ENCODE data around the gene SLIT3. TPM values are rescaled to one million over a fixed set of nuclear protein-coding genes. Genes with fewer than 3 reads are reported as not detected.

SLIT3 gene
- total and polyA plus RNA-seq, 10 of the 15 experiments (the other 5 are each of a cell fraction or from before 2014, with no cell fraction given): 0.05 TPM; not detected in 9

DNA sequence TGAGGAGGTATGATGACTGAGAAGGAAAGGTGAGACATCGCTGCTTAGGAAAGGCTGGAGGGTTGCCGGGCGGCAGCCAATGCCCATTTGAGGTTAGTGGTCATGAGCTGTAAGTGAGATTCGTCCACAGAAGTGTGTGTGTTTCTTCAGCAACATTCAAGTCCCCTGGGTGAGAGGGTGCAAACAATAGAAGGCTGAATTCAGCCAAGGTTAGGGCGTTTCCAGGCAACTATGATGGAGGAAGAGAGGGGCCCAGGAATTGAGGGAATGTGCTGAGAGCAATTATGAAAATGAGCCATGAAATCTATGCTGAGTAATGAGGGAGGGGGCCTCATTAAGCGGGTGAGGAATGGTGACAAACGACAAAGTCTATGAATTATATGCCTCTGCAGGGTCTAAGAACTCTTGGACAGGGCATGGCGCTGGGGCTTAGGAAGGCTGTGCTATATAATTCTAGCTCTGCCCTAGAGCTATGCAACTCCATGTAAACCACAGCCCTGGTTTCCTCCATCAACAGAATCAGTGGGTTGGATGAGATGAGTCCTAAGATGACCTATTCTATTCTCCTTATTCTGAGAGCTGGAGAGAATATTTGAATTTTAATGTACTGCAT is 96.0 kb downstream of the SLIT3 start:
- in situ Hi-C loops (cut with MboI) (no loop called here), intact Hi-C loops (cut with micrococcal nuclease; ENCODE audit: unreplicated experiment) (no loop called here)
- Histone ChIP-seq H3K27ac (ENCODE audit: control insufficient read depth, insufficient read depth) (no peak overlapping the region), H3K4me3 (no peak overlapping the region), H2AFZ (ENCODE audit: control insufficient read depth, low read depth, low read length) (no peak overlapping the region), H3K9me3 (replicated peaks; ENCODE audit: control insufficient read depth, insufficient read depth, low read length) (no peaks in the 10 kb centered on the region), H3K36me3 (ENCODE audit: control insufficient read depth in 2 of 2, insufficient read depth in 2 of 2, low read length in 1 of 2) (no peaks in the 10 kb centered on the region), H4K20me1 (ENCODE audit: control insufficient read depth, insufficient read depth) (no peaks in the 10 kb centered on the region), H3K4me1 (ENCODE audit: control insufficient read depth, insufficient read depth, low read length) (no peaks in the 10 kb centered on the region), H3K79me2 (ENCODE audit: control insufficient read depth, insufficient read depth, low read length) (no peaks in the 10 kb centered on the region), H3K4me2 (ENCODE audit: control insufficient read depth, insufficient read depth) (no peak overlapping the region), H3K9ac (ENCODE audit: control insufficient read depth, insufficient read depth, low read length) (no peak overlapping the region), H3K27me3 (replicated peaks in 1 of 2; ENCODE audit: control insufficient read depth in 2 of 2, insufficient read depth in 2 of 2, low read length in 1 of 2) (no peaks in the 10 kb centered on the region)
- ATAC-seq (no peak), FAIRE-seq (no peak), DNase-seq (ENCODE audit: low read depth, low spot score) (no peak)
- CTCF ChIA-PET: no interaction called here
- SMC1A ChIA-PET (ENCODE audit: uncharacterized antibody, unreplicated experiment): no interaction called here
- POLR2A ChIA-PET: no interaction called here
- BruUV-seq (replicated peaks): no TSS peak
- WGBS (ENCODE audit: insufficient coverage, insufficient replicate concordance, low lambda C conversion rate, missing lambda C conversion rate): 36% methylated on average over 8 of the region's 8 CpGs
- no peak for TF ChIP-seq HDAC2 (IDR thresholded peaks at IDR 0.05)
- TF ChIP-seq MYC (IDR thresholded peaks at IDR 0.05; ENCODE audit: insufficient read depth, insufficient read length, insufficient replicate concordance, low read length, severe bottlenecking): no peak
- no peak for TF ChIP-seq RBBP5 (conservative IDR thresholded peaks at IDR 0.05)
- TF ChIP-seq, protein P1, sequence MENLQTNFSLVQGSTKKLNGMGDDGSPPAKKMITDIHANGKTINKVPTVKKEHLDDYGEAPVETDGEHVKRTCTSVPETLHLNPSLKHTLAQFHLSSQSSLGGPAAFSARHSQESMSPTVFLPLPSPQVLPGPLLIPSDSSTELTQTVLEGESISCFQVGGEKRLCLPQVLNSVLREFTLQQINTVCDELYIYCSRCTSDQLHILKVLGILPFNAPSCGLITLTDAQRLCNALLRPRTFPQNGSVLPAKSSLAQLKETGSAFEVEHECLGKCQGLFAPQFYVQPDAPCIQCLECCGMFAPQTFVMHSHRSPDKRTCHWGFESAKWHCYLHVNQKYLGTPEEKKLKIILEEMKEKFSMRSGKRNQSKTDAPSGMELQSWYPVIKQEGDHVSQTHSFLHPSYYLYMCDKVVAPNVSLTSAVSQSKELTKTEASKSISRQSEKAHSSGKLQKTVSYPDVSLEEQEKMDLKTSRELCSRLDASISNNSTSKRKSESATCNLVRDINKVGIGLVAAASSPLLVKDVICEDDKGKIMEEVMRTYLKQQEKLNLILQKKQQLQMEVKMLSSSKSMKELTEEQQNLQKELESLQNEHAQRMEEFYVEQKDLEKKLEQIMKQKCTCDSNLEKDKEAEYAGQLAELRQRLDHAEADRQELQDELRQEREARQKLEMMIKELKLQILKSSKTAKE (IDR thresholded peaks at IDR 0.05; ENCODE audit: low read depth, poor library complexity, severe bottlenecking): no peak
- TF ChIP-seq ZBED1 (IDR thresholded peaks at IDR 0.05; ENCODE audit: borderline replicate concordance): no peak
- TF ChIP-seq BRCA1 (IDR thresholded peaks at IDR 0.05; ENCODE audit: low read depth, low read length): no peak
- TF ChIP-seq NFIC (IDR thresholded peaks at IDR 0.05; ENCODE audit: low read depth, low read length): no peak
- TF ChIP-seq ZNF217 (IDR thresholded peaks at IDR 0.05): no peak
- no peak for TF ChIP-seq RAD51 (IDR thresholded peaks at IDR 0.05)
- TF ChIP-seq POLR2AphosphoS5 (IDR thresholded peaks at IDR 0.05; ENCODE audit: low read length): no peak
- no peak for TF ChIP-seq GATAD2B (conservative IDR thresholded peaks at IDR 0.05; ENCODE audit: low read depth)
- TF ChIP-seq HDAC6 (IDR thresholded peaks at IDR 0.05; ENCODE audit: unreplicated experiment): no peak
- TF ChIP-seq, protein P2, sequence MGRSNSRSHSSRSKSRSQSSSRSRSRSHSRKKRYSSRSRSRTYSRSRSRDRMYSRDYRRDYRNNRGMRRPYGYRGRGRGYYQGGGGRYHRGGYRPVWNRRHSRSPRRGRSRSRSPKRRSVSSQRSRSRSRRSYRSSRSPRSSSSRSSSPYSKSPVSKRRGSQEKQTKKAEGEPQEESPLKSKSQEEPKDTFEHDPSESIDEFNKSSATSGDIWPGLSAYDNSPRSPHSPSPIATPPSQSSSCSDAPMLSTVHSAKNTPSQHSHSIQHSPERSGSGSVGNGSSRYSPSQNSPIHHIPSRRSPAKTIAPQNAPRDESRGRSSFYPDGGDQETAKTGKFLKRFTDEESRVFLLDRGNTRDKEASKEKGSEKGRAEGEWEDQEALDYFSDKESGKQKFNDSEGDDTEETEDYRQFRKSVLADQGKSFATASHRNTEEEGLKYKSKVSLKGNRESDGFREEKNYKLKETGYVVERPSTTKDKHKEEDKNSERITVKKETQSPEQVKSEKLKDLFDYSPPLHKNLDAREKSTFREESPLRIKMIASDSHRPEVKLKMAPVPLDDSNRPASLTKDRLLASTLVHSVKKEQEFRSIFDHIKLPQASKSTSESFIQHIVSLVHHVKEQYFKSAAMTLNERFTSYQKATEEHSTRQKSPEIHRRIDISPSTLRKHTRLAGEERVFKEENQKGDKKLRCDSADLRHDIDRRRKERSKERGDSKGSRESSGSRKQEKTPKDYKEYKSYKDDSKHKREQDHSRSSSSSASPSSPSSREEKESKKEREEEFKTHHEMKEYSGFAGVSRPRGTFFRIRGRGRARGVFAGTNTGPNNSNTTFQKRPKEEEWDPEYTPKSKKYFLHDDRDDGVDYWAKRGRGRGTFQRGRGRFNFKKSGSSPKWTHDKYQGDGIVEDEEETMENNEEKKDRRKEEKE (IDR thresholded peaks at IDR 0.05): no peak
- no peak for TF ChIP-seq ASH2L (IDR thresholded peaks at IDR 0.05; ENCODE audit: borderline replicate concordance, low read depth)
- no peak for TF ChIP-seq CHD2 (IDR thresholded peaks at IDR 0.05; ENCODE audit: borderline replicate concordance, low read depth, low read length)
- TF ChIP-seq, protein P3, sequence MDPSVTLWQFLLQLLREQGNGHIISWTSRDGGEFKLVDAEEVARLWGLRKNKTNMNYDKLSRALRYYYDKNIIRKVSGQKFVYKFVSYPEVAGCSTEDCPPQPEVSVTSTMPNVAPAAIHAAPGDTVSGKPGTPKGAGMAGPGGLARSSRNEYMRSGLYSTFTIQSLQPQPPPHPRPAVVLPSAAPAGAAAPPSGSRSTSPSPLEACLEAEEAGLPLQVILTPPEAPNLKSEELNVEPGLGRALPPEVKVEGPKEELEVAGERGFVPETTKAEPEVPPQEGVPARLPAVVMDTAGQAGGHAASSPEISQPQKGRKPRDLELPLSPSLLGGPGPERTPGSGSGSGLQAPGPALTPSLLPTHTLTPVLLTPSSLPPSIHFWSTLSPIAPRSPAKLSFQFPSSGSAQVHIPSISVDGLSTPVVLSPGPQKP (IDR thresholded peaks at IDR 0.05; ENCODE audit: low read depth, low read length): no peak
- RAD21 ChIA-PET (ENCODE audit: unreplicated experiment): no interaction called here
